GM23338 (cell line): Measurements from ENCODE around the gene GTF2F1. TPM values are rescaled to one million over a fixed set of nuclear protein-coding genes. Genes with fewer than 3 reads are reported as not detected.

Experiments
- ATAC-seq: fragments of 200-7000 bp; cut with Tn5 transposase; 3 replicates; pipeline ENCODE4 v1.9.1; 2020
- DNase-seq: peaks from one replicate; pipeline ENCODE4 v3.0.0-alpha.2; 2015; ENCODE audit warnings: low spot score
- H2AFZ ChIP-seq: fragments of 200-600 bp; sonication (generic); 2 replicates; pipeline ENCODE4 v1.8.0; 2016; ENCODE audit warnings: antibody characterized with exemption, mild to moderate bottlenecking, moderate library complexity
- H3F3A ChIP-seq: fragments of 200-600 bp; sonication (generic); replicated peaks from 2 replicates; pipeline ENCODE4 v1.8.0; 2017; ENCODE audit warnings: antibody characterized with exemption, mixed run types, low read depth
- H3K27ac ChIP-seq: fragments of 200-600 bp; sonication (generic); 2 replicates; pipeline ENCODE4 v1.6.1; 2016; ENCODE audit warnings: low read depth
- H3K27me3 ChIP-seq: fragments of 200-600 bp; sonication (generic); 2 replicates; pipeline ENCODE4 v1.8.0; 2016; ENCODE audit warnings: mild to moderate bottlenecking, mixed run types, moderate library complexity; ENCODE audit not compliant: insufficient read depth
- H3K36me3 ChIP-seq: fragments of 200-600 bp; sonication (generic); 2 replicates; pipeline ENCODE4 v1.8.0; 2016; ENCODE audit warnings: mild to moderate bottlenecking; ENCODE audit not compliant: insufficient read depth
- H3K4me1 ChIP-seq: fragments of 200-600 bp; sonication (generic); 2 replicates; pipeline ENCODE4 v1.8.0; 2016; ENCODE audit warnings: mild to moderate bottlenecking, moderate library complexity; ENCODE audit not compliant: insufficient read depth
- H3K4me2 ChIP-seq: fragments of 200-600 bp; sonication (generic); 2 replicates; pipeline ENCODE4 v1.7.1; 2017; ENCODE audit warnings: mixed run types
- H3K4me3 ChIP-seq: fragments of 200-600 bp; sonication (generic); 2 replicates; pipeline ENCODE4 v1.6.1; 2016; ENCODE audit warnings: mixed run types
- H3K79me2 ChIP-seq: fragments of 200-600 bp; sonication (generic); replicated peaks from 2 replicates; pipeline ENCODE4 v1.8.0; 2017; ENCODE audit warnings: mild to moderate bottlenecking; ENCODE audit not compliant: insufficient read depth
- H3K9me2 ChIP-seq: fragments of 200-600 bp; sonication (generic); 2 replicates; pipeline ENCODE4 v1.8.0; 2017; ENCODE audit not compliant: insufficient read depth
- H4K20me1 ChIP-seq: fragments of 200-600 bp; sonication (generic); replicated peaks from 2 replicates; pipeline ENCODE4 v1.8.0; 2017; ENCODE audit warnings: mild to moderate bottlenecking; ENCODE audit not compliant: insufficient read depth
- H3K27ac Mint-ChIP-seq: 2 replicates; pipeline ENCODE4 v1.8.0; 2020; ENCODE audit warnings: inconsistent platforms, mild to moderate bottlenecking, moderate library complexity, mixed read lengths
- H3K27me3 Mint-ChIP-seq: 3 replicates; pipeline ENCODE4 v1.8.0; 2022; ENCODE audit warnings: low read depth, mild to moderate bottlenecking, moderate library complexity, mixed read lengths, inconsistent platforms; ENCODE audit not compliant: insufficient read depth, poor library complexity
- H3K36me3 Mint-ChIP-seq: 3 replicates; pipeline ENCODE4 v1.8.0; 2021; ENCODE audit warnings: low read depth, mild to moderate bottlenecking, inconsistent platforms, moderate library complexity, mixed read lengths
- H3K4me1 Mint-ChIP-seq: 3 replicates; pipeline ENCODE4 v1.8.0; 2020; ENCODE audit warnings: mild to moderate bottlenecking, inconsistent platforms, mixed read lengths
- H3K4me3 Mint-ChIP-seq: 3 replicates; pipeline ENCODE4 v1.8.0; 2021; ENCODE audit warnings: moderate library complexity, mild to moderate bottlenecking, inconsistent platforms, mixed read lengths
- H3K9me3 Mint-ChIP-seq: 3 replicates; pipeline ENCODE4 v1.8.0; 2020; ENCODE audit warnings: moderate library complexity, mild to moderate bottlenecking, inconsistent platforms, mixed read lengths
- CREB1 ChIP-seq: fragments of 250-450 bp; sonication (Bioruptor Pico); IDR thresholded peaks from 2 replicates; pipeline ENCODE4 v1.5.0; 2020; ENCODE audit warnings: low read depth, mild to moderate bottlenecking, moderate library complexity
- EZH2 ChIP-seq: fragments of 200-600 bp; sonication (generic); IDR thresholded peaks from one replicate; pipeline ENCODE4 v1.8.0; 2017; ENCODE audit warnings: antibody characterized with exemption, mild to moderate bottlenecking, low read depth; ENCODE audit not compliant: unreplicated experiment
- EZH2phosphoT487 ChIP-seq: fragments of 200-600 bp; sonication (generic); IDR thresholded peaks from one replicate; pipeline ENCODE4 v1.8.1; 2018; ENCODE audit warnings: antibody characterized with exemption; ENCODE audit not compliant: unreplicated experiment
- JUNB ChIP-seq: IDR thresholded peaks from one replicate; pipeline ENCODE4 v1.6.1; 2016; ENCODE audit warnings: antibody characterized with exemption; ENCODE audit not compliant: unreplicated experiment
- NANOG ChIP-seq: IDR thresholded peaks from 2 replicates; pipeline ENCODE4 v1.6.1; 2016; ENCODE audit warnings: antibody characterized with exemption, borderline replicate concordance
- POLR2AphosphoS5 ChIP-seq: IDR thresholded peaks from 2 replicates; pipeline ENCODE4 v1.6.1; 2016; ENCODE audit warnings: antibody characterized with exemption, low read depth
- REST ChIP-seq: IDR thresholded peaks from one replicate; pipeline ENCODE4 v1.6.1; 2018; ENCODE audit warnings: antibody characterized with exemption; ENCODE audit not compliant: unreplicated experiment
- STAT1 ChIP-seq: IDR thresholded peaks from one replicate; pipeline ENCODE4 v1.6.1; 2016; ENCODE audit warnings: antibody characterized with exemption; ENCODE audit not compliant: unreplicated experiment
- ZNF114 ChIP-seq: fragments of 250-450 bp; sonication (Bioruptor Pico); IDR thresholded peaks from 2 replicates; pipeline ENCODE4 v1.5.0; 2020; ENCODE audit warnings: mild to moderate bottlenecking, moderate library complexity
- ZNF331 ChIP-seq: fragments of 250-450 bp; sonication (Bioruptor Pico); IDR thresholded peaks from 2 replicates; pipeline ENCODE4 v1.5.0; 2020; ENCODE audit warnings: low read depth, mild to moderate bottlenecking, moderate library complexity
- ZNF462 ChIP-seq: fragments of 250-450 bp; sonication (Bioruptor Pico); IDR thresholded peaks from 2 replicates; pipeline ENCODE4 v1.5.0; 2020; ENCODE audit warnings: mild to moderate bottlenecking, moderate library complexity
- polyA plus RNA-seq: library from polyadenylated mRNA; unstranded; fragments of >200 nt; fragmentation: Nextera tagmentation; extraction: Ambion mirVana; gene quantifications from 2 replicates; pipeline ENCODE4 v1.2.1, GENCODE V29; 2016
- total RNA-seq: library from RNA; depleted of rRNA; stranded (reverse); fragments of >200 nt; shearing (Covaris generic); gene quantifications from 2 replicates; pipeline ENCODE4 v1.2.3, GENCODE V29; 2014
- TF ChIP-seq, protein P1 (sequence below), 2 experiments: fragments of 200-600 bp in 1 of 2; sonication (generic) in 1 of 2; conservative IDR thresholded peaks; 2 replicates each; pipeline versions ENCODE4 v1.5.1 to v1.6.1; 2016 to 2017; ENCODE audit warnings: antibody characterized with exemption in 2 of 2, low read depth in 2 of 2, mild to moderate bottlenecking in 2 of 2, moderate library complexity in 1 of 2
- TF ChIP-seq, protein P2 (sequence below): IDR thresholded peaks from 2 replicates; pipeline ENCODE4 v1.6.1; 2016; ENCODE audit warnings: antibody characterized with exemption

The GTF2F1 gene
- total and polyA plus RNA-seq, 2 experiments from 2014 or later = 62.1 to 65.5 TPM

GRCh38 chr19:6333439-6333838 lies 59.5 kb downstream of the GTF2F1 start, which contains the start of gene ACER1:
Gene ACER1 (minus strand): TSS chr19:6333612. CDS start chr19:6333551, 61 bp downstream.
- Histone ChIP-seq H3K4me2 (no peak within 1 kb of the TSS), H3K4me1 (no peaks in the 10 kb centered on the region), H3K27me3 (no peaks in the 10 kb centered on the region), H3K27ac (no peak within 1 kb of the TSS), H2AFZ (no peak within 1 kb of the TSS), H3F3A (no peaks in the 10 kb centered on the region), H3K36me3 (no peaks in the 10 kb centered on the region), H4K20me1 (no peaks in the 10 kb centered on the region), H3K79me2 (no peaks in the 10 kb centered on the region), H3K9me2 (no peaks in the 10 kb centered on the region), H3K4me3 (no peak within 1 kb of the TSS)
- H3K4me3 Mint-ChIP-seq = no peak within 1 kb of the TSS
- no peaks in the 10 kb centered on the region for H3K4me1 Mint-ChIP-seq
- peaks cover 63% of the 10 kb centered on the region for H3K9me3 Mint-ChIP-seq
- H3K27ac Mint-ChIP-seq = no peak within 1 kb of the TSS
- DNase-seq = peak; percentile 20
- H3K27me3 Mint-ChIP-seq = peaks cover 2% of the 10 kb centered on the region
- H3K36me3 Mint-ChIP-seq = no peaks in the 10 kb centered on the region
- no peak for ATAC-seq
- TF ChIP-seq JUNB (no peak), ZNF114 (CRISPR knock-in tag) (no peak), STAT1 (no peak), ZNF331 (CRISPR knock-in tag) (no peak), CREB1 (no peak), NANOG (no peak), EZH2 (no peak), ZNF462 (CRISPR knock-in tag) (no peak), EZH2phosphoT487 (no peak), REST (no peak), POLR2AphosphoS5 (no peak)
- TF ChIP-seq, protein P1, sequence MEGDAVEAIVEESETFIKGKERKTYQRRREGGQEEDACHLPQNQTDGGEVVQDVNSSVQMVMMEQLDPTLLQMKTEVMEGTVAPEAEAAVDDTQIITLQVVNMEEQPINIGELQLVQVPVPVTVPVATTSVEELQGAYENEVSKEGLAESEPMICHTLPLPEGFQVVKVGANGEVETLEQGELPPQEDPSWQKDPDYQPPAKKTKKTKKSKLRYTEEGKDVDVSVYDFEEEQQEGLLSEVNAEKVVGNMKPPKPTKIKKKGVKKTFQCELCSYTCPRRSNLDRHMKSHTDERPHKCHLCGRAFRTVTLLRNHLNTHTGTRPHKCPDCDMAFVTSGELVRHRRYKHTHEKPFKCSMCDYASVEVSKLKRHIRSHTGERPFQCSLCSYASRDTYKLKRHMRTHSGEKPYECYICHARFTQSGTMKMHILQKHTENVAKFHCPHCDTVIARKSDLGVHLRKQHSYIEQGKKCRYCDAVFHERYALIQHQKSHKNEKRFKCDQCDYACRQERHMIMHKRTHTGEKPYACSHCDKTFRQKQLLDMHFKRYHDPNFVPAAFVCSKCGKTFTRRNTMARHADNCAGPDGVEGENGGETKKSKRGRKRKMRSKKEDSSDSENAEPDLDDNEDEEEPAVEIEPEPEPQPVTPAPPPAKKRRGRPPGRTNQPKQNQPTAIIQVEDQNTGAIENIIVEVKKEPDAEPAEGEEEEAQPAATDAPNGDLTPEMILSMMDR (conservative IDR thresholded peaks at IDR 0.05; ENCODE audit: low read depth in 2 of 2) = no peak
- TF ChIP-seq, protein P2, sequence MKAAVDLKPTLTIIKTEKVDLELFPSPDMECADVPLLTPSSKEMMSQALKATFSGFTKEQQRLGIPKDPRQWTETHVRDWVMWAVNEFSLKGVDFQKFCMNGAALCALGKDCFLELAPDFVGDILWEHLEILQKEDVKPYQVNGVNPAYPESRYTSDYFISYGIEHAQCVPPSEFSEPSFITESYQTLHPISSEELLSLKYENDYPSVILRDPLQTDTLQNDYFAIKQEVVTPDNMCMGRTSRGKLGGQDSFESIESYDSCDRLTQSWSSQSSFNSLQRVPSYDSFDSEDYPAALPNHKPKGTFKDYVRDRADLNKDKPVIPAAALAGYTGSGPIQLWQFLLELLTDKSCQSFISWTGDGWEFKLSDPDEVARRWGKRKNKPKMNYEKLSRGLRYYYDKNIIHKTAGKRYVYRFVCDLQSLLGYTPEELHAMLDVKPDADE = no peak
